HG03103 (cell line): ENCODE measurements around the gene FKBP7.
"Not testable (repeated sequence)": the region's sequence is repeated elsewhere in the genome, so short reads cannot be mapped to it uniquely, and the experiment has no call there.

Experiments used
- ATAC-seq: cut with Tn5 transposase; IDR thresholded peaks from one replicate; pipeline ENCODE4 v1.9.1; 2021; ENCODE audit warnings: low read depth; ENCODE audit not compliant: unreplicated experiment

The FKBP7 gene

DNA sequence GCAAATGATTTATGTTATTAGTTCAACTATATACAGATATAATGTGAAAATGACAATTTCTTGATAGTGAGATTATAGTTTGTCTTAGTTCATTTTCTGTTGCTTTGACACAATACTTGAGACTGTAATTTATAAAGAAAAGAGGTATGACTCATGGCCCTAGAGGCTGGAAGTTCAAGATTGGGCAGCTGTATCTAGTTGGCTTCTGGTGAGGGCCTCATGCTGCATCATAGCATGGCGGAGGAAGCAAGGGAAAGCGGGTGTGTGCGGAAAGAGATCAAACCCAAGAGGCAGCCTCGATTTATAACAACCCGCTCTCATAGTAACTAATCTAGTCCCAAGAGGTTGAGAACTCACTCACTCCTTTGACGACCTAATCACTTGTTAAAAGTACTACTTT, 13.2 kb upstream of the FKBP7 start:
- ATAC-seq: no peak

DNA sequence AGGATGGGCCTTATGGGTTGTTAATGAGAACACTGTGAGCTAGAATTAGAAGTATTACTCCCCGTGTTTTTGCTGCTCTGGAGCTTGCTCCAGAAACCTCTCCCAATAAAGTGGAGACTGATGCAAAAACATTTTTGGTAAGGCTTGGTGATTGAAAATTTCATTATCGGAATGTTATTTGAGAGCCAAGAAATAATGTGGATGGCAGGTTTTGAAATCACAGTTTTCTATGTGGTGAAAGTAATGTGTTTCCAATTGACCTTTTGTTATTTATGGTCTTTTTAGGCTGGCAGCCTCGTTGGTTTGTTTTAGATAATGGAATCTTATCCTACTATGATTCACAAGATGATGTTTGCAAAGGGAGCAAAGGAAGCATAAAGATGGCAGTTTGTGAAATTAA, 7.0 kb upstream of the FKBP7 start:
- no peak for ATAC-seq

DNA sequence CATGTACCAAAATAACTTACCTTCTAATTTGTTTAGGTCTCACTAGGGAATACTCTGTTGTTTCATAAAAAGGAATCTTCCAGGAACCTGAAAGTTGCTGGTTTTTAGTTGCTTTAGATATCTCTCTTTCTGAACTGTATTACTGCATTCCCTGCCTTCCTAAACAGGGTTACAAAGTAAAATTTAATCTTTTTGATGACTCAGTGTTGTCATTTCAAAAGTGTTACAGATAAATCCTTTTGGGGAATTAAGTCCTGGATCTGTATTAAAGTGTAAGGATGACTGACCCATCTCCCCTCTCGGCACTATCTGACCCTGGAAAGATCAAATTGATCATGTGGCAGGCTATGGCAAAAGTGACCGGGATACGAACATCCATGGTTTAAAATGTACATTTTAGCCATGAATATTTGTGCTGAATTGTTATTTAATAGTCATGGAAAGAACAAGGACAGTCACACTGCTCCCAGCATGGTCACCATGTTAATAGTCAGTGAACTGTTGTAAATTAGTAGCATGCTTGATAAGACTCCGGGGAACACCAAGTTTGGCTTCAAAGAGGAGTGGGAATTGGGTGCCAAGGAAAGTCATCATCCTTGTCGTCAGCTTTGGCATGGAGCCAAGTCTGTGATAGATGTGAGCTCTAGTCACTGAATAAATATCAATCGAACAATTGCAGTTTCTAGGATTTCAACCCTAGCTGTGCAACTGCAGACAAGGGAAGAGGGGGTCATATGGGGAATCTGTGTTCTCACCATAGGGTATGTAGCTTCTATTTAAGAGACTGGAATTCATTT, 6.0 kb upstream of the FKBP7 start:
- ATAC-seq: no peak

DNA sequence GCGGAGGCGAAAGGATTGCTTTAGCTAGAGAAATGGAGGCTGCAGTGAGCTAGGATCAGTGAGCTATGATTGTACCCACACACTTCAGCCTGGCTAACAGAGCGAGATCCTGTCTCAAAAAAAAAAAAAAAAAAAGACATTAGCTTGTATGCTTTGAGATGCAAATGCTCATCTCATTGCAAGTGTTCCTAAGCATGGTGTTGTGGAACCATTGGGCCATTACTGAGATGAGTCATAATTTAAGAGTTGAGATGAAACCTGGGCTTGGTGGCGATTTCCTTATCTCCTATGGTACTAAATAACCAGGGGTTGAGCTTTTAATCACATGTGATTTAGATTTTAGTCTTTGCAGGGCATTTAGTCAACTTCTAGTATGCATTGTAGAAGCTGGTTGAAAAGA, 4.0 kb upstream of the FKBP7 start:
- ATAC-seq: peak; percentile 34

DNA sequence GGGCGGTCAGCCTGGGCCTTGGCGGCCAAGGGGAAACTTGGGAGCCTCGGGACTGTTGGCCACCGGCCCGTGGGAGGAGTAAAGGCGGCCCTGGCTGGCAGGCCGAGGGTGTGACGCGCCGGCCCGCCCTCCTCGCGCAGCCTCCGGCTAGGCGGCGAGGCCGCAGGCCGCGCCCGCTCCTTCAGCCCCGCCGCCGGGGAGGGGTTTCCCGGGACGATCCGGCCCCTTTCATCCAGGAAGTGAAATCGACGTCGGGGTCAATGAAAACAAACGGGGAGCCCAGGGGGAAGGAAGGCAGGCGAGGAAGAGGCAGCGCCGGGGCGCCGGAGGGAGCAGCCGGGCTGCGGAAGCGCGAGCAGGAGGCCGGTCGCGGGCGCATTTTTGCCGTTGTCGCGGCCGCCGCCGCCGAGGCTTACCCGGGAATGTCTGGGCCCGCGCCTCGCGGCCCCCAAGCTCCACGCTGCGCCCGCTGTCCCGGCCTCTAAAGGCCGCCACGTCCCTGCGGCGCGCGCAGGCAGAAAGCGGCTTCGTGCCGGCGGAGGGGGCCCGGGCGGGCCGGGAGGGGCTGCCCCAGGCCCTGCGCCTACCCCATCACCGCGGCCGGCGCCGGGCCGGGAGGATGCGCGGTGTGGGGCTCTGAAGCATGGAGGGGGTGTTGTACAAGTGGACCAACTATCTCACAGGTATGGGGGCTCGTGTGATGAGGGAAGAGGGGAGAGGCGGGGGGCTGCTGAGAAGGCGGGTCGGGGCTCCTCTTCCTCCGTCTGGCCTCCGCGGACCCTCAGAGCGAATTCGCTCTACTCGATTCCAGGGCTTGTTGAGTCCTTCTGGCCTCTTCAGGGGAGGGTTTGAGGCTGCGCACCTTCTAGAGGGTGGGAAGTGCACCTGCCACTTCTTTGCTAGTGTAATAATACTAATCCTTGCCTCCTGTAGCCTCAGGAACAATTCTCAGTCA, 2.1 kb upstream of the FKBP7 start, which contains the start of gene PLEKHA3:
Gene PLEKHA3 (plus strand): TSS at position 231 of the 955 bp plus-strand sequence. CDS start 413 bp downstream, at position 644.
- ATAC-seq: peak; percentile 48

DNA sequence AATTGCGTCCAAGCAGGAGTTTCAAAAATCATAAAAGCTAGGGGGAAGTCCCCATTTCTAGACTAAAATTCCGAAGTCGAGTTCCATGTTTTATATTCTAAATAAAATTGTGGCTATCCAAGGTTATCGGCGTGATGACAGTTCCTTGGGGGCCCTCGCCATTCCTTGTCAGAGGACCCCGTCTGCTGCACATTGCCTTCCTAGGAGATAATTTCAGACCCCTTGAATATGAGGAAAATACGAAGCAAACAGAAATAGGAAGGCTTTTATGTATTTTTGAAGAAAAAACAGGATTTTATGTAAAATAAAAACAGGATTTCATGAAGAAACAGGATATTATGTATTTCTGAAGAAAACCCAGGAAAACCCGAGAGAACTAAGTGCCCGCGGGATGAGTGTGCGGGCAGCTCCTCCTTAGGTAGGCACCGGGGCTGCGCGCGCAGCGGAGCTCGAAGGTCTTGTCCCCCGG, 1.4 kb upstream of the FKBP7 start:
- no peak for ATAC-seq

DNA sequence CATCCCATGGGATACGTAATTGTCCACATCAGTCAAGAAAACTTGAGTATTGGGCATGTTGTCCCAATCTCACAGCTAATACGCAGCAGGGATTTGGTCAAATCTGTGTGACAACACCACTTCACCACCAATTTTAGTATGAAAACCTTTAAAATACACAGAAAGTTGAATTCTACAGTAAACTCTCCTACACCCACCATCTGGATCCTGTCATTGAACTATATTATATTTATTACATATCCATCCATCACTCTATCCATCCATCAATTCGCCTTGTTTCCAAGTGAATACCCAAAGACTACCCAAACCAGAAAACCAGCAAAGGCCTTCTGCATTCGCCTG, 846 bp upstream of the FKBP7 start:
- no peak for ATAC-seq

DNA sequence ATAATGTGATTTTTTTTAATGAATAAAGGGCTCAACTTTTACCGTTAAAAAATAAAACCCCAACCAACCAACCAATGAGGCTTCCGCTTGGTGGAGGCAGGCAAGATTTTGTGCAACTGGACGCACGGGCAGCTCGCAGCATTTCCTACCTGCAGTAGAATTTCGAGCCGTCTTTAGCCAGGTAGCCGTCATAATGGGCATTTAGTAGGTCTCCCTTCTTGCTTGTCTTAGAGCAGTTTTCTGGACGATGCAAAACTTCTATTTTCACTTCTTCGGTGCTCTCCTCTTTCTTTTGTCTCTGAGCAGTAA, 316 bp downstream of the FKBP7 start:
- ATAC-seq: peak; percentile 2

DNA sequence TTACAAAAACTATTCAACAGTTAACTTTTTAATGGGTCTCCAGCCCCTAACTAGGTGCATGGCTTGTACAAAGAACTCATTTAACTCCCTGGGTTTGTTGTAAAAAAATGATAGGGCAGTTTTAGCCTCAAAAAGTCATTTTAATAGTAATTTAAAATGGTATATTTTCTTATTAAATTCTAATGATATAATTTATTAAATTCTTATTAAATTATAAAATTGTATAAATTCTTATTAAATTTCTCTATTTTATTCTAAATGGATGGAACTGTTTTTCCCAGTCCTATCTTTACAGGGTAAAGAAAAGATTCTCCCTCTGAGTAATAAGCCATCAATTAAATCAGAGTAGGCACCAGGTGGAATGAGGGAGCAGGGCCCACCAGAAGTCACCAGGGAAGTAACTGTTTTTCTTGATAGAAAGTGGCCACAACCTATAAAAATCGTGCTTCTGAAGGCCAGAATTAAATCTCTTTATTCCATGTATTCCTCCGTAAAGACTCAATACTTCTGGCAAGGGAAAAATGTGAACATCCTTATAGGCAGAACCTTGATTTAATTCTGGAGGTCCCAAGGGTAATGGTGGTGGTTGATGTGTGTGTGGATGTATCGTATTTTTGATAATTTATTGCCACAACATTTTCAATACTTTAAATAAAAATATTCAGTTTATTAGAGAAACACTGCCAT, 814 bp downstream of the FKBP7 start:
- ATAC-seq: no peak

DNA sequence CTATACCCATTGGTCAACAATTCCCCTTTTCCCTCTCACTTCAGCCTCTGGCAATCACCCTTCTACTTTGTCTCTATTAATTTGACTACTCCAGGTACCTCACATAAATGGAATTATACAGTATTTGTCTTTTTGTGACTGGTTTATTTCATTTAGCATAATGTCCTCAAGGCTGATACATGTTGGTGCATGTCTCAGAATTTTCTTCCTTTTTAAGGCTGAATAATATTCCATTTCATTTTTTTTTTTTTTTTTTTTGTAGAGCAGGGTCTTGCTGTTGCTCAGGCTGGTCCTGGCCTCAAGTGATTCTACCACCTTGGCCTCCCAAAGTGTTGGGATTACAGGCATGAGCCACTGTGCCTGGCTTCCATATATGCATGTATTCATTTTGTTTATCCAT, 1.9 kb downstream of the FKBP7 start:
- ATAC-seq: no peak

DNA sequence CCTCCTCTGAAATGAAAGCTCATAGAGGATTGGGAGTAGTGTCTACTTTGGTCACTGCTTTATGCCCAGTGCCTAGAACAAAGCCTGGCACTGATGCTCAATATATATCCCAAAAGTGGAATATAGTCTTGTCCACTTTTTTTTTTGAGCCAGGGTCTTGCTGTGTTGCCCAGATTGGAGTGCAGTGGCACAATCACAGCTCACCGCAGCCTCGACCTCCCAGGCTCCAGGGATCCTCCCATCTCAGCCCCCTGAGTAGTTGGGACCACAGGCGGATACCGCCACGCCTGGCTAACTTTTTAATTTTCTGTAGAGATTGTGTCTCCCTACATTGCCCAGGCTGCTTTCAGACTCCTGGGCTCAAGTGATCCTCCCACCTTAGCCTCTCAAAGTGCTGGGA, 3.8 kb downstream of the FKBP7 start:
- ATAC-seq: no peak

DNA sequence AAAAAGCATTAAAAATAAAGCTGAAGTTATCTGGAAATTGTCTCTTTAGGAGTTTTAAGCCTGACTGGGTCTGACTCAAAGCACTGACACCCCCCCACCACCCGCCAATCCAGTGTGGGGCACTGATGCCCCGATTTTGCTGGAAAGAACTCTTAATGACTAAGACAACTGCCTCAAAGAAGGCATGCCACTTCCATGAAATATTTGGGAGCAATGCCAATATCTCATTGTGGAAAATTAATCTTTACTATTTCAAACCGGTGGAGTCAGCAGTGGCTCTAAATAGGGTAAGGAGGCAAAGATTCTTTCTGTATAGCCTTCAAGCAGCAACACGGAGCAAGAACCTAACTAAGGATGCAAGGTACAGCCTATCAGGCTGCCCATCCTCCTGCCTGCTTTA, 4.5 kb downstream of the FKBP7 start:
- ATAC-seq: no peak

DNA sequence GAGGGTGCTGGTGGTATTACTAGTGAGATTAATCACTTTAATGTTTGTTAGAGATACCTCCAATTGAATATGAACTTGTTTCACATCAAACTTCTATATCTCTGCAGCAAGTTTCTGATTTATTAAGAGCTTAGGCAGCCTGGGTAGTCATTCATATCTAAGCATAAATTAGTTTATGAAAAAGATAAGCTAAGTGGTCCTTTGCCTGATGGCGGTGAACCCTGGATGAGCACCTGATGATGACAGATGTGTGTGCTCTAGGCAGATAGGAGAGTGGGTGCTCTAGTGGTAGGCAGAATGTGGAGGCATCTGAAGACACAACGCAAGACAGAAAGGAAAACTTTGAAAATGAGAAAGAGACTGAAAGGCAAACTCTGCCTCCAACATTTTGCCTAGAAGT, 5.0 kb downstream of the FKBP7 start:
- no peak for ATAC-seq

DNA sequence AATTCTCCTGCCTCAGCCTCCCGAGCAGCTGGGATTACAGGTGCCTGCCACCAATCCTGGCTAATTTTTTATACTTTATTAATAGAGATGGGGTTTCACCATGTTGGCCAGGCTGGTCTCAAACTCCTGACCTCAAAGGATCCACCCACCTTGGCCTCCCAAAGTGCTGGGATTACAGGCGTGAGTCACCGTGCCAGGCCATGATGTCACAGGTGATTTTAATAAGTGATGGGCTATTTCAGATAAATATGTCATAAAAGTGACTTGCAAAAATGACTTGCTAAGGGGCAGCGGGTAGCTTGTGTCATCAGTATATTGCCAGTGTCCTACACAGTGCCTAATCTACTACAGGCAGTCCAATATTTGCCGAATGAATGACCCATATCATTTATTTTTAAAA, 7.1 kb downstream of the FKBP7 start:
- not testable (repeated sequence) for ATAC-seq

DNA sequence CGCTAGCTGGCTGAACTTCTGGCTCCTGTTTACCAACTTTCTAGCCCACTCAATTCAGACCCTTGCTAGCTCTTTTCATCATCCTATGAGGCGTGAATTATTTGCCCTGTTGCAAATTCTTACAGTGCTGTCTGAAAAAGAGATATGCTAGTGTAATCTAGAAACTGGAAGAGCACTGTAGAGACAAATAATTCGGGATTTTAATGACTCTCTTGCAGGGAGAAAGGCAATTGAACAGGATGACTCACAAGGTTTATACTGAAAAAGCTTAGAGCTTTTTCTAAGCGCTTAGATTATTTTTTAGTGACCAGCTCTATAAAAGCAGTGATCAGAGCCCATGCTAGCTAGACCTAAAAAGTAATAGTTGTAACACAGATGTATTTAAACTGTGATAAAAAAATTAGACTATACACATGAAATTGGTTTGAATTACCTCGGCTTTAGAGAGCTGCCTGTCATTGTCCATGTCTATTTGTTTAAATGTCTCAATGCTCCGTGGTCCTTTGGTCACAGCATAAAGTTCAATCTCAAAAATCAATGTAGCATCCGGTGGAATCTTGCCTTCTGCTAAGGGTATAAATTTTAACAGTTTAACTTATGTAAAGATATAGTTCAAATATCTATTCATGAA, 9.1 kb downstream of the FKBP7 start:
- no peak for ATAC-seq

DNA sequence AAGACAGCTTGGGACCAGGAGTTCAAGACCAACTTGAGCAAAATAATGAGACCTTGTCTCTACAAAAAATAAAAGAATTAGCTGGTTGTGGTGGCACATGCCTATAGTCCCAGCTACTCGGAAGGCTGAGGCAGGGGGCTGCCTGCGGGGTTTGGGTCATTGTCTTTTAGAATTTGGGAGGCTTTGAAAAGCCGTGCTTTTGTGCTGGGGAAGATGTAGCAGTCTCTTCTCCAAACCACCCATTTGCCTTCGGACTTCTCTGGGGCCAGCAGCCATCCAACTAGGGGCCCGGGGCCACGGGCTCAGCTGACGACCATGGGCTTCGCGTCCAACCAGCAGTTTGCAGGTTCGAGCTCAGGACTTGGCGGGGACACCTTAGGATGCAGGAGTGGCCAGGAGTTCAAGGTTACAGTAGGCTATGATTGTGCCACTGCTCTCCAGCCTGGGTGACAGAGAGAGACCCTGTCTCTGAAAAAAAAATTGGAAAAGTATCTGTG, 21.0 kb downstream of the FKBP7 start:
- ATAC-seq: no peak

DNA sequence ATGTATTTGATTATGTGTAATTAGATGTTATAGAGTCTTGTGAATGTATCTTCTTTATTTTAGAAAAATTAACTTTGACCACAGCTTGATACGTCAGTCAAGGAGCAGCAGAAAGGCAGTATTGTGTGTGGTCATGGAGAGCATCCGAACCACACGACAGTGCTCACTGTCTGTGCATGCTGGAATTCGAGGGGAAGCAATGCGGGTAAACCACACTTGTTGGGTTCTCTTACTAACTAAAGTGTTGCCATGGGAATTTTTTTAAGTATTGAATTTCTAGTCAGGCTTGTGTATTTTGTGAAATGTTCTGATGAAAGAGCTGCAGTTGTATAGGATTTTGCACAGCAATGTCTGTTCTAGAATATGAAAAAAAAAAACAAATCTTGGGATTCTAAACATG, 22.5 kb downstream of the FKBP7 start:
- ATAC-seq: no peak

DNA sequence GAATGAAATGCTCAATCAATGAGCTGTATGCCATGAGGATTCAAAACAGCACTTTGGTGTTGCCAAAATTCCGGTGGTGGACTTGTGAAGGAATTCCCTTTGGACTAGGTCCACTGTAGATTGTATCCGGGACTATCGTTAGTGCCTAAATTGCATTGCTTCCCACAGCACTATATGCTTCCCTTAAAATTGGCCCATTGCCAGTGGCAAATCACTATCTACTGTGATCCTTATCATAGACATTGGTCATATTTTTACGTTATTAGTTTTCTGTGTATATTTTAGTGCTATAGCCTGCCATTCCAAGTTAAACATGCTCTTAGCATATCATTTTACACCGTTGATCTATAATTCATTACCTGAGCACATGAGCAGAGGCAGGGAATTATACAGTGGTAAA, 25.5 kb downstream of the FKBP7 start:
- no peak for ATAC-seq

DNA sequence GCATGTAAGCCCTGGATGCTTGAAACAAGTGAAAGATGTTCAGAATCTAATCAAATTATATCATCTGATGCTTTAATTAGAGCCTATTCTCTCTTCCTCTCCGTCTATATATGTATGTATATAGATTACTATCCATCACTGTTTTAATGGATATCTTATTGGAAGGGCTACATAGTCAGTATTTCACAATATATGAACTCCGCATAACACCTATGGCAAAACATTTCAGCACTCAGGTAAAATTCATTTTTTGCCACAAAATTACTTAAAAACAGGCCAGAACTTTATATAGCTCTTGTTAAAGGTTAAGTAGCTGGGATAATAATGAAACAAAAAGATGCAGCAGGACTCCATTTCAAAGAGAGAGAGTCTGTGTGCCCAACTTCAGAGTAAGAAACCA, 26.1 kb downstream of the FKBP7 start:
- no peak for ATAC-seq

DNA sequence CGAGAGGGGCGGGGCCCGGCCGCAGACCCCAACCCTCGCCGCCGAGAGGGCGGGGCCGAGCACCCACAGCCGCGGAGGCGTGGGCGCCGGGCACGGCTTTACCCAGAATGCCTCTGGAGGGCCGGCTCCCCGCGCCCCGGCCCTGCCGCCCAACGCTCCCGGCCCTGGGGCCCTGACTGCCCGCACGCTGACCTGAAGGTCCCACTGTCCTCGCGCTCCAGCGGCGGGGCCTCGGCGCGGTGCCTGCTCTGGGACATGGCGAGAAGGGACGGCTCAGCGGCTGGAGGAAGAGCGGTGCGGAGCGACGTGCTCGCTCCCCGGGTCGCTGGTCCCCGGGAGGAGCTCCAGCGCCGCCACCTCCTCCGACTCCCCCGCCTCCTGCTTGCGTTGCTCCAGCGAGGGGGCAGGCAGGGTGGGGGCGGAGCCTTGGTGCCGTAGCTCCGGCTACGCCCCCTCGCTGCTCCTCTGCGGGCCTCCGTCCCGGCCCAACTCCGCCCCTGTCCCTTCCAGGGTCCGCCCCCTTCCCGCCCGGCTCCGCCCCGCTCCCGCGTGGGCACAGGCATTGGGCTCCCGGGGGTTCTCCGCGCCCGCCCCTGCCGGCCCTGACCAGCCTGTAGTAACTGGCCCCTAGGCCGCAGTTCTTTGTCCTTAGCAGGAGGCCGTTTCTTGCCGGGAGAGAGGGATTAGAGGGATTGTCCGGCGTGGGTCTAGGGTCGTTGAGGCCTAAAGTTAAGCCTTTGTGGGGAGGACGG, 27.4 kb downstream of the FKBP7 start, which contains the start of the genes PJVK and PRKRA:
Gene PJVK (plus strand): TSS at position 605 of the 752 bp plus-strand sequence. CDS start 2,032 bp downstream, outside the sequence.
Gene PRKRA (minus strand): TSS at position 402 of the 752 bp plus-strand sequence. CDS start 145 bp downstream, at position 257.
- ATAC-seq: peak; percentile 78
